Effector CD8-positive, alpha-beta T cell (primary cell): ENCODE results near the gene FOXM1.

Experiments used
- DNase-seq: peaks from one replicate; lab custom pipeline; 2025; lab: John Stamatoyannopoulos, UW

Gene FOXM1

GRCh38 chr12:2835691-2836403 is 41.1 kb downstream of the FOXM1 start:
- no peak for DNase-seq

- no peak for DNase-seq
Observed at GRCh38 chr12:2834581-2835491, 42.1 kb downstream of the FOXM1 start, which contains the start of gene NRIP2. NRIP2 (minus strand) TSS chr12:2835035; CDS start chr12:2834983, 52 bp downstream.

DNA sequence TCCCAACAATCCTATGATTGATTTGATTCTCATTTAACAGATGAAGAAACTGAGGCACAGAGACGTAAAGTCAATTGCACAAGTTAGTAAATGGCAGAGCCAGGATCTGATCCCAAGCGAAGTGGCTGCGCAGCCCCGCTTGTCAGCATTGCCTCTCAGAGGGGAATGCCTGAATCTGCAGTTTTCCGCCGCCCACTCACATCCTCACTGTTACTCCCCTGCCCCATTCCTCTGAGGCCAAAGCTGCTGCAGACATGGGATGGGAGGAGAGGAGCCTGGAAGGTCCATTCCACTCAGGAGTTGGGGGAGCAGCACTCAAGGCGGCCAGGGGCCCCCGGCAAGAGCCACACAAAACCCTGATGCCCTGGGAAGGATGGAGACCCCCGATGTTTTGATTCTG is 43.2 kb downstream of the FOXM1 start:
- no peak for DNase-seq

- DNase-seq = no peak
Observed at GRCh38 chr12:2833327-2833726, 43.6 kb downstream of the FOXM1 start.

- no peak for DNase-seq
Observed at GRCh38 chr12:2832550-2833127, 44.3 kb downstream of the FOXM1 start.

- no peak for DNase-seq
Observed at GRCh38 chr12:2829275-2829674, 47.7 kb downstream of the FOXM1 start.

DNA sequence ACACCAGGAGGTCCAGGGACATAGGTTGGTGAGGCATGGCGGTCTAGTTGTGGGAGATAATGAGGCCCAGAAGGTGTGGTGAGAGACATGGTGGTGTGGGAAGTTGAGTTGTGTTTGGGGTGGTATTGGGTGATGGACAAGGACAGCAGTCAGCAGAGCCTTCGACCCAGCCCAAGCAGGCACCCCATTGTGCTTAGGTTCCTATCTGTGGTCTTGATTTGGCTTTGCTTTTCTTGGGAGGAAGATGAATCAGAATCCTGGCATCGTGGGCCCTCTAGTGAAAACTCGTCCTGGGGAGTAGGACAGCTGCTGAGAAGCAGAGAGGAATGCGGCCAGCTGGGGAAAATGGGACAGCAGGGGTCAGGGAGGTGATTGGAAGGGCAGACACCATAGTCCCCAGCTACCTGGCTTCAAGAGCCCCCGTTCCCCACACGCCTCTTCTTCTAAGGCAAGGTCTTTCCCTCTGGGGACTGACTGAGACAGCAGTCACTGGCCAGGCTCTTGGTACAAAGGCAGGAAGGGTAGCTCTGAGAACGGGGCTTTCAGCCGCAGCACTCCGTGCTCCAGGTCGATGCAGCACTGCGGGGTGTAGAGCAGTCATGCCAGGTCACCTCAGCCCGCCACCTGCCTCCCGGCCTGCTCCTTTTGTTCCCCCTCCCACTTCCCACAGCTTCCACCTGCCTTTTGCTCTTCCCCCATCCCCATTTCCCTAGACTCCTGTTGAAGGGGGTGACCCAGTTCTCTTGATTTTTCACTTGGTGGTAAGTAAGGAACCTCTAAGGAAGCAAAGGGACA is 50.1 kb downstream of the FOXM1 start:
- no peak for DNase-seq

DNA sequence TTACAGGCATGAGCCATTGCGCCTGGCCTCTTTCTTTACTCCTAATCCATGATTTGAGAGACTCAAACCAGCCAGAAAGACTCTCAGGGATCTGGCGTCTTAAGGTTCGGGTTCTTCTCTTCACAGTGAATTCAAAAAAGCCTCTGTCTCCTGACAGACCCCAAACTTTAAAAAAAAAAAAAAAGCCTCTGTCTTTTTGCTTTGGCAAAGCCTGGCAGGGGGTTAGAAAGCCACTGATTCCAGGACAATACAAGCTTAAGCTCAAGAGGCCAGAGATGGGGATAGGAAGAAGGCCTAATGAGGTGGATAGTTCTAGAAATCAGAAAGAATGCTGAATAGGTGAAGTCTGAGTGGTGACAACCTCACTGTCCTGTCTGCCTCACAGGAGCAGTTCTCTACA is 50.9 kb downstream of the FOXM1 start:
- no peak for DNase-seq

DNA sequence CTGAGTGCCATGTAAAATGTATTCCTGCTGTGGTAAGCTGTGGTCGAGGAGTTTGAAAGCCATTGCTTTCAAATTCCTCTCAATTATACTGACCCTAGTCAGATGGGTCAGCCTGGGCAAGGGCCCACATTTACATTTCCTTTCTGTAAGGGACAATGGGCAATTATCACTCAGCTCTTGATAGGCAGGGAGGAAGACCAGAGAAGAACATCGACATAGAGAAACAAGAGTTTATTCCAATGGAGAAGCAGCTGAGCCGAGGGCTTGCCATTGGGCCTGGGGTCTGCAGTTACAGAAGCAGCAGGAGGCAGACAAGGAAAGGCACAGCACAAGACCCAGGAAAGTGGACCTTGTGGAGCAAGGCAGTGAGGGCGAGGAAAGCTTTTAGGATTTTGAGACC is 51.8 kb downstream of the FOXM1 start:
- no peak for DNase-seq

DNA sequence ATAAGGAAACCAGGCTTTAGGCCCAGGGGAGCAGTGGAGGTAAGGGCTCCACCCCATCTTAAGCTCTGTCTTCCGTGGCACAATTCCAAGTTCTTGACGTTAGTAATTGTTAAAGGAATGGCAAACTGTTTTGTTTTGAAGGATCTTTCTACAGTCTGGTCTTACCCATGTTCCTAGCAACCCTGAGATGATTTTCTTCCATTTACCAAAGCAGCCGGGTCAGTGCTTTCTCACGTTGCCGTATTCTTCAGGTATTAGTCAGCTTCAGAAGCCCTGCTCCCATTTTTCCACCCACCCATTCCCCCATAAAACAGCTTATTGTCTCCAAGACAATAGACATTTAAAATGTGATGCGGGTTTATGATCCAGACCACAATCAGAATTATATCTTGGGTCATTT is 52.4 kb downstream of the FOXM1 start:
- no peak for DNase-seq

- no peak for DNase-seq
Observed at GRCh38 chr12:2823483-2823882, 53.5 kb downstream of the FOXM1 start.

- no peak for DNase-seq
Observed at GRCh38 chr12:2820432-2820831, 56.5 kb downstream of the FOXM1 start.

DNA sequence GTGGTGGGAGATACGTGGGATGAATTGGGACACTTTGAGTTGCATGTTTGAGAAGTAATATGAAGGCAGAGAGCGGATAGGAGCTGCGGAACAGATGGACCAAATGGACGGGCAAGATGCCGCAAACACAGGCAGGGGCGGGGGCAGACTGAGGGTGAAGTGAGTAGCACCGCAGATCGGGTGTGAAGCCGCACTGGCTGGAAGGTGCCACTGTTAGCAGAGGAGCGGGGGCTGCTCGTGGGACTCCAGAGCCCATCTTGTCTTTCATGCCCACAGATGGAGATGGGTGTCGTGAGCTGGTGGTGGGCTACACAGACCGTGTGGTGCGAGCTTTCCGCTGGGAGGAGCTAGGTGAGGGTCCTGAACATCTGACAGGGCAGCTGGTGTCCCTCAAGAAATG is 57.2 kb downstream of the FOXM1 start:
- DNase-seq = no peak

DNA sequence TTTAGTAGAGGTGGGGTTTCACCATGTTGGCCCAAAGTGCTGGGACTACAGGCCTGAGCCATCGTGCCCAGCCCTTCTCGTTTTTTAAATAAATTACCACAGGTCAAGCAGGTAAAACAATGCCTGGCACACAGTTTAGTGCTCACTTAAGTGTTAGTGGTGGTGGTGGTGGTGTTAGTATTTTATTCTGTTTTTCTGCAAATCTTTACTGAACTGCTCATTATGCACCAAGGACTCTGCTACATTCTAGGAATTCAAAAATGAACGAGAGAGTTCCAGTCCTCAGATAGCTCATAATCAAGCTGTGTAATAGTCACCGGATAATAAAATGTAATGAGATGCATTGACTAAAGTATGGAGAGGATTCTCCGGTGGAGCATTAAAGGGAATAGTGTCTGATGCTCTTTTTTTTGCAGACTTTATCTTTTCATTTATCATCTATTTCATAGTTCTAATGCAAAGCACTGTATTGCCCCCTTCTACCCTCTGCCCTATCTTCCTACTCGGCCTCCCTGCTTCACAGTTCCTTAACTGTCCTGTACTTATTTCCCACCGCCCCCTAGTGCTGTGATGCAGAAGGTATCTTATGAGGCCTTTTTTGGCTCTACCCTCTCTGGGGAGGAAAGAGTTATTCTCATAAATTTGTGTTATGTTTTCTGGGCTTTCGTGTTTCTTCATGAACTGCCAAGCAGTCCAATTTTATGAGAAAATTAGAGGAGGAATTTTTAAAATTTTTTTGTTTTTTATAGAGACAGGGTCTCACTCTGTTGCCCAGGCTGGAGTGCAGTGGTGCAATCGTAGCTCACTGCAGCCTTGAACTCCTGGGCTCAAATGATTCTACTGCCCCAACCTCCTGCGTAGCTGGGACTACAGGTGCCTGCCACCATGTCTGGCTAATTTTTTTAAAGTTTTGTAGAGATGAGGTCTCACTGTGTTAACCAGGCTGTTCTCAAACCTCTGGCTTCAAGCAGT is 63.5 kb downstream of the FOXM1 start:
- peak; percentile 17 for DNase-seq

- peak; percentile 92 for DNase-seq
Observed at GRCh38 chr12:2812290-2813213, 64.4 kb downstream of the FOXM1 start, which contains the start of gene ITFG2. ITFG2 (plus strand) TSS chr12:2812668; CDS start chr12:2812761, 93 bp downstream.

GRCh38 chr12:2811801-2812200 is 65.2 kb downstream of the FOXM1 start:
- no peak for DNase-seq
